Measurements from ENCODE around the gene CAV2. TPM values are rescaled to one million over a fixed set of nuclear protein-coding genes. Genes with fewer than 3 reads are reported as not detected.

Gene CAV2
- 35.0 TPM for total RNA-seq

- Histone ChIP-seq H3K27ac (ENCODE audit: low read depth, low read length) (peak within 1 kb of the TSS; percentile 86), H3K36me3 (ENCODE audit: control insufficient read depth in 3 of 3, insufficient read depth in 3 of 3, low read length in 3 of 3) (no peaks in the 10 kb centered on the region), H3K4me1 (ENCODE audit: control insufficient read depth in 3 of 3, insufficient read depth in 3 of 3, low read length in 3 of 3) (peaks cover 3 to 8% (median 8%) of the 10 kb centered on the region in 3 donors), H3K9me3 (ENCODE audit: control insufficient read depth in 3 of 3, low read length in 3 of 3) (no peaks in the 10 kb centered on the region), H3K9ac (ENCODE audit: low read depth in 1 of 3, low read length in 3 of 3) (peak within 1 kb of the TSS; percentile 84 to 90 (median 85)), H3K27me3 (ENCODE audit: control insufficient read depth in 3 of 3, insufficient read depth in 3 of 3, low read length in 3 of 3) (peaks cover 0 to 12% (median 10%) of the 10 kb centered on the region in 3 donors), H3K4me3 (ENCODE audit: low read length in 3 of 3) (peak within 1 kb of the TSS; percentile 70 to 84 (median 80))
Measured at GRCh38 chr7:116499168-116500077, at the start of gene CAV2. Gene CAV2, plus strand, starts transcription at chr7:116499738. Its CDS starts 44 bp downstream, at chr7:116499782.

GRCh38 chr7:116449950-116450349 lies 49.6 kb upstream of the CAV2 start:
- Histone ChIP-seq H3K9ac (ENCODE audit: low read depth in 1 of 3, low read length in 3 of 3) (no peak overlapping the region), H3K4me3 (ENCODE audit: low read length in 3 of 3) (no peak overlapping the region), H3K4me1 (ENCODE audit: control insufficient read depth in 3 of 3, insufficient read depth in 3 of 3, low read length in 3 of 3) (peaks cover 0 to 3% (median 0%) of the 10 kb centered on the region in 3 donors), H3K27ac (ENCODE audit: low read depth, low read length) (no peak overlapping the region), H3K36me3 (ENCODE audit: control insufficient read depth in 3 of 3, insufficient read depth in 3 of 3, low read length in 3 of 3) (no peaks in the 10 kb centered on the region), H3K9me3 (ENCODE audit: control insufficient read depth in 3 of 3, low read length in 3 of 3) (no peaks in the 10 kb centered on the region), H3K27me3 (ENCODE audit: control insufficient read depth in 3 of 3, insufficient read depth in 3 of 3, low read length in 3 of 3) (no peaks in the 10 kb centered on the region)

- Histone ChIP-seq H3K27me3 (ENCODE audit: control insufficient read depth in 3 of 3, insufficient read depth in 3 of 3, low read length in 3 of 3) (no peaks in the 10 kb centered on the region), H3K9ac (ENCODE audit: low read depth in 1 of 3, low read length in 3 of 3) (no peak overlapping the region), H3K4me1 (ENCODE audit: control insufficient read depth in 3 of 3, insufficient read depth in 3 of 3, low read length in 3 of 3) (peaks cover 0 to 3% (median 0%) of the 10 kb centered on the region in 3 donors), H3K36me3 (ENCODE audit: control insufficient read depth in 3 of 3, insufficient read depth in 3 of 3, low read length in 3 of 3) (no peaks in the 10 kb centered on the region), H3K4me3 (ENCODE audit: low read length in 3 of 3) (no peak overlapping the region), H3K27ac (ENCODE audit: low read depth, low read length) (no peak overlapping the region), H3K9me3 (ENCODE audit: control insufficient read depth in 3 of 3, low read length in 3 of 3) (no peaks in the 10 kb centered on the region)
Measured at GRCh38 chr7:116451957-116452729, 47.4 kb upstream of the CAV2 start.

GRCh38 chr7:116454377-116454776 lies 45.2 kb upstream of the CAV2 start:
- H3K4me1 ChIP-seq (ENCODE audit: control insufficient read depth in 3 of 3, insufficient read depth in 3 of 3, low read length in 3 of 3), result peaks cover 0 to 3% (median 0%) of the 10 kb centered on the region in 3 donors
- no peaks in the 10 kb centered on the region for H3K27me3 ChIP-seq (ENCODE audit: control insufficient read depth in 3 of 3, insufficient read depth in 3 of 3, low read length in 3 of 3)
- no peaks in the 10 kb centered on the region for H3K9me3 ChIP-seq (ENCODE audit: control insufficient read depth in 3 of 3, low read length in 3 of 3)
- H3K36me3 ChIP-seq (ENCODE audit: control insufficient read depth in 3 of 3, insufficient read depth in 3 of 3, low read length in 3 of 3), result no peaks in the 10 kb centered on the region
- H3K27ac ChIP-seq (ENCODE audit: low read depth, low read length), result no peak overlapping the region
- H3K9ac ChIP-seq (ENCODE audit: low read depth in 1 of 3, low read length in 3 of 3), result no peak overlapping the region
- no peak overlapping the region for H3K4me3 ChIP-seq (ENCODE audit: low read length in 3 of 3)

- Histone ChIP-seq H3K4me1 (ENCODE audit: control insufficient read depth in 3 of 3, insufficient read depth in 3 of 3, low read length in 3 of 3) (peaks cover 0 to 3% (median 0%) of the 10 kb centered on the region in 3 donors), H3K9ac (ENCODE audit: low read depth in 1 of 3, low read length in 3 of 3) (no peak overlapping the region)
Measured at GRCh38 chr7:116455009-116455408, 44.5 kb upstream of the CAV2 start.

GRCh38 chr7:116455499-116455898 lies 44.0 kb upstream of the CAV2 start:
- Histone ChIP-seq H3K4me3 (ENCODE audit: low read length in 3 of 3) (no peak overlapping the region), H3K4me1 (ENCODE audit: control insufficient read depth in 3 of 3, insufficient read depth in 3 of 3, low read length in 3 of 3) (no peaks in the 10 kb centered on the region), H3K9ac (ENCODE audit: low read depth in 1 of 3, low read length in 3 of 3) (no peak overlapping the region), H3K27me3 (ENCODE audit: control insufficient read depth in 3 of 3, insufficient read depth in 3 of 3, low read length in 3 of 3) (no peaks in the 10 kb centered on the region), H3K9me3 (ENCODE audit: control insufficient read depth in 3 of 3, low read length in 3 of 3) (no peaks in the 10 kb centered on the region), H3K36me3 (ENCODE audit: control insufficient read depth in 3 of 3, insufficient read depth in 3 of 3, low read length in 3 of 3) (no peaks in the 10 kb centered on the region), H3K27ac (ENCODE audit: low read depth, low read length) (no peak overlapping the region)

More at GRCh38 chr7:116455009-116455408, 44.5 kb upstream of the CAV2 start:
- no peak overlapping the region for H3K27ac ChIP-seq (ENCODE audit: low read depth, low read length)
- H3K4me3 ChIP-seq (ENCODE audit: low read length in 3 of 3), result no peak overlapping the region
- H3K36me3 ChIP-seq (ENCODE audit: control insufficient read depth in 3 of 3, insufficient read depth in 3 of 3, low read length in 3 of 3), result no peaks in the 10 kb centered on the region
- no peaks in the 10 kb centered on the region for H3K27me3 ChIP-seq (ENCODE audit: control insufficient read depth in 3 of 3, insufficient read depth in 3 of 3, low read length in 3 of 3)
- H3K9me3 ChIP-seq (ENCODE audit: control insufficient read depth in 3 of 3, low read length in 3 of 3), result no peaks in the 10 kb centered on the region

- Histone ChIP-seq H3K9ac (ENCODE audit: low read depth in 1 of 3, low read length in 3 of 3) (no peak overlapping the region), H3K4me3 (ENCODE audit: low read length in 3 of 3) (no peak overlapping the region), H3K27ac (ENCODE audit: low read depth, low read length) (no peak overlapping the region), H3K36me3 (ENCODE audit: control insufficient read depth in 3 of 3, insufficient read depth in 3 of 3, low read length in 3 of 3) (no peaks in the 10 kb centered on the region), H3K9me3 (ENCODE audit: control insufficient read depth in 3 of 3, low read length in 3 of 3) (no peaks in the 10 kb centered on the region), H3K4me1 (ENCODE audit: control insufficient read depth in 3 of 3, insufficient read depth in 3 of 3, low read length in 3 of 3) (no peaks in the 10 kb centered on the region), H3K27me3 (ENCODE audit: control insufficient read depth in 3 of 3, insufficient read depth in 3 of 3, low read length in 3 of 3) (no peaks in the 10 kb centered on the region)
Measured at GRCh38 chr7:116461500-116461899, 38.0 kb upstream of the CAV2 start.

GRCh38 chr7:116463956-116464355 lies 35.6 kb upstream of the CAV2 start:
- no peak overlapping the region for H3K4me3 ChIP-seq (ENCODE audit: low read length in 3 of 3)
- no peak overlapping the region for H3K27ac ChIP-seq (ENCODE audit: low read depth, low read length)
- no peaks in the 10 kb centered on the region for H3K9me3 ChIP-seq (ENCODE audit: control insufficient read depth in 3 of 3, low read length in 3 of 3)
- H3K4me1 ChIP-seq (ENCODE audit: control insufficient read depth in 3 of 3, insufficient read depth in 3 of 3, low read length in 3 of 3), result no peaks in the 10 kb centered on the region
- H3K27me3 ChIP-seq (ENCODE audit: control insufficient read depth in 3 of 3, insufficient read depth in 3 of 3, low read length in 3 of 3), result no peaks in the 10 kb centered on the region
- no peak overlapping the region for H3K9ac ChIP-seq (ENCODE audit: low read depth in 1 of 3, low read length in 3 of 3)
- H3K36me3 ChIP-seq (ENCODE audit: control insufficient read depth in 3 of 3, insufficient read depth in 3 of 3, low read length in 3 of 3), result no peaks in the 10 kb centered on the region

GRCh38 chr7:116464375-116464774 lies 35.2 kb upstream of the CAV2 start:
- Histone ChIP-seq H3K27me3 (ENCODE audit: control insufficient read depth in 3 of 3, insufficient read depth in 3 of 3, low read length in 3 of 3) (no peaks in the 10 kb centered on the region), H3K9me3 (ENCODE audit: control insufficient read depth in 3 of 3, low read length in 3 of 3) (no peaks in the 10 kb centered on the region), H3K4me3 (ENCODE audit: low read length in 3 of 3) (no peak overlapping the region), H3K4me1 (ENCODE audit: control insufficient read depth in 3 of 3, insufficient read depth in 3 of 3, low read length in 3 of 3) (no peaks in the 10 kb centered on the region), H3K36me3 (ENCODE audit: control insufficient read depth in 3 of 3, insufficient read depth in 3 of 3, low read length in 3 of 3) (no peaks in the 10 kb centered on the region), H3K9ac (ENCODE audit: low read depth in 1 of 3, low read length in 3 of 3) (no peak overlapping the region), H3K27ac (ENCODE audit: low read depth, low read length) (no peak overlapping the region)

- H3K9me3 ChIP-seq (ENCODE audit: control insufficient read depth in 3 of 3, low read length in 3 of 3), result no peaks in the 10 kb centered on the region
- no peak overlapping the region for H3K9ac ChIP-seq (ENCODE audit: low read depth in 1 of 3, low read length in 3 of 3)
- no peaks in the 10 kb centered on the region for H3K27me3 ChIP-seq (ENCODE audit: control insufficient read depth in 3 of 3, insufficient read depth in 3 of 3, low read length in 3 of 3)
- no peaks in the 10 kb centered on the region for H3K4me1 ChIP-seq (ENCODE audit: control insufficient read depth in 3 of 3, insufficient read depth in 3 of 3, low read length in 3 of 3)
- no peaks in the 10 kb centered on the region for H3K36me3 ChIP-seq (ENCODE audit: control insufficient read depth in 3 of 3, insufficient read depth in 3 of 3, low read length in 3 of 3)
- no peak overlapping the region for H3K27ac ChIP-seq (ENCODE audit: low read depth, low read length)
- no peak overlapping the region for H3K4me3 ChIP-seq (ENCODE audit: low read length in 3 of 3)
Measured at GRCh38 chr7:116465125-116465524, 34.4 kb upstream of the CAV2 start.
